NCI-H226 (cell line): ENCODE data around the gene AGBL1.

Source experiments
- DNase-seq: peaks from one replicate; pipeline ENCODE4 v3.0.0-alpha.2; 2015

Gene AGBL1

GRCh38 chr15:86165265-86166211, 85.9 kb downstream of the AGBL1 start:
- DNase-seq, result no peak

- no peak for DNase-seq
Measured at GRCh38 chr15:86167841-86168240, 88.2 kb downstream of the AGBL1 start.

GRCh38 chr15:86178845-86179244, 99.2 kb downstream of the AGBL1 start:
- no peak for DNase-seq

GRCh38 chr15:86183596-86184491, 104.2 kb downstream of the AGBL1 start:
- DNase-seq, result no peak

- DNase-seq, result no peak
Measured at GRCh38 chr15:86193716-86194380, 114.2 kb downstream of the AGBL1 start.

- no peak for DNase-seq
Measured at GRCh38 chr15:86197770-86198169, 118.1 kb downstream of the AGBL1 start.

- DNase-seq, result no peak
Measured at GRCh38 chr15:86199467-86200145, 119.9 kb downstream of the AGBL1 start.

- DNase-seq, result no peak
Measured at GRCh38 chr15:86201313-86202008, 121.8 kb downstream of the AGBL1 start.

GRCh38 chr15:86203462-86203861, 123.8 kb downstream of the AGBL1 start:
- no peak for DNase-seq

GRCh38 chr15:86205096-86205495, 125.4 kb downstream of the AGBL1 start:
- no peak for DNase-seq

GRCh38 chr15:86213420-86213819, 133.7 kb downstream of the AGBL1 start:
- no peak for DNase-seq

- DNase-seq, result no peak
Measured at GRCh38 chr15:86213888-86214287, 134.2 kb downstream of the AGBL1 start.

- no peak for DNase-seq
Measured at GRCh38 chr15:86221119-86221518, 141.4 kb downstream of the AGBL1 start.

- no peak for DNase-seq
Measured at GRCh38 chr15:86229306-86229705, 149.6 kb downstream of the AGBL1 start.

- no peak for DNase-seq
Measured at GRCh38 chr15:86229936-86230335, 150.3 kb downstream of the AGBL1 start.

GRCh38 chr15:86231864-86232721, 152.4 kb downstream of the AGBL1 start:
- DNase-seq, result no peak

- no peak for DNase-seq
Measured at GRCh38 chr15:86235667-86236066, 156.0 kb downstream of the AGBL1 start.

- no peak for DNase-seq
Measured at GRCh38 chr15:86236356-86237110, 156.9 kb downstream of the AGBL1 start.

GRCh38 chr15:86237111-86237500, 157.4 kb downstream of the AGBL1 start:
- no peak for DNase-seq
